Anterior cingulate cortex (tissue), 58 donors: Measurements from ENCODE around the gene ANKRD33B.
"Not testable (repeated sequence)": the region's sequence is repeated elsewhere in the genome, so short reads cannot be mapped to it uniquely, and the experiment has no call there.

Experiments
- DNase-seq, 58 donors: peaks; one replicate each; lab custom pipeline; 2025; lab: John Stamatoyannopoulos, UW

The ANKRD33B gene

GRCh38 chr5:10556289-10556807 lies 7.5 kb upstream of the ANKRD33B start:
- no peak for DNase-seq

- peak in 5 of 58 donors; percentile 9 to 60 (median 22) for DNase-seq
These were observed 6.8 kb upstream of the ANKRD33B start for GRCh38 chr5:10556893-10557746.

GRCh38 chr5:10559151-10559550 lies 4.7 kb upstream of the ANKRD33B start:
- no peak for DNase-seq

GRCh38 chr5:10559871-10560270 lies 4.0 kb upstream of the ANKRD33B start:
- no peak for DNase-seq

- no peak for DNase-seq
These were observed 1.4 kb upstream of the ANKRD33B start for GRCh38 chr5:10562201-10563109.

- DNase-seq, result peak in 1 of 58 donors; percentile 34
These were observed 543 bp upstream of the ANKRD33B start for GRCh38 chr5:10563110-10563944.

- no peak for DNase-seq
These were observed 1.2 kb downstream of the ANKRD33B start for GRCh38 chr5:10564838-10565784.

GRCh38 chr5:10565785-10566542 lies 2.1 kb downstream of the ANKRD33B start:
- peak in 2 of 58 donors; percentile 3 to 35 for DNase-seq

GRCh38 chr5:10566543-10567068 lies 2.7 kb downstream of the ANKRD33B start:
- no peak for DNase-seq

- no peak for DNase-seq
These were observed 3.3 kb downstream of the ANKRD33B start for GRCh38 chr5:10567121-10567591.

- no peak for DNase-seq
These were observed 4.0 kb downstream of the ANKRD33B start for GRCh38 chr5:10567781-10568321.

- not testable (repeated sequence) for DNase-seq
These were observed 6.7 kb downstream of the ANKRD33B start for GRCh38 chr5:10570540-10570939.

- DNase-seq, result no peak
These were observed 8.6 kb downstream of the ANKRD33B start for GRCh38 chr5:10572451-10572850.

GRCh38 chr5:10573487-10574145 lies 9.7 kb downstream of the ANKRD33B start:
- no peak for DNase-seq

- DNase-seq, result not testable (repeated sequence)
These were observed 11.0 kb downstream of the ANKRD33B start for GRCh38 chr5:10574879-10575278.

- no peak for DNase-seq
These were observed 12.4 kb downstream of the ANKRD33B start for GRCh38 chr5:10576121-10576789.
